Endothelial cell (in vitro differentiated cells): Measurements from ENCODE around the gene SPATS2. TPM values are rescaled to one million over a fixed set of nuclear protein-coding genes. Genes with fewer than 3 reads are reported as not detected.
A peak's percentile ranks its signal among the peaks of the same experiment; 100 is the strongest.

ENCODE experiments used
- DNase-seq: peaks from one replicate; pipeline ENCODE4 v3.0.0; 2021; ENCODE audit warnings: low spot score
- H3K27ac Mint-ChIP-seq: one replicate; pipeline ENCODE4 v1.8.0; 2021; ENCODE audit warnings: mixed read lengths, inconsistent platforms; ENCODE audit not compliant: unreplicated experiment
- H3K27me3 Mint-ChIP-seq: one replicate; pipeline ENCODE4 v1.8.0; 2021; ENCODE audit warnings: mild to moderate bottlenecking, moderate library complexity, mixed read lengths, inconsistent platforms; ENCODE audit not compliant: unreplicated experiment
- H3K36me3 Mint-ChIP-seq: one replicate; pipeline ENCODE4 v1.8.0; 2021; ENCODE audit warnings: mild to moderate bottlenecking, low read depth, mixed read lengths, inconsistent platforms; ENCODE audit not compliant: unreplicated experiment
- H3K4me1 Mint-ChIP-seq: one replicate; pipeline ENCODE4 v1.8.0; 2021; ENCODE audit warnings: mild to moderate bottlenecking, mixed read lengths, inconsistent platforms; ENCODE audit not compliant: unreplicated experiment
- H3K4me3 Mint-ChIP-seq: one replicate; pipeline ENCODE4 v1.8.0; 2021; ENCODE audit warnings: mild to moderate bottlenecking, mixed read lengths, inconsistent platforms; ENCODE audit not compliant: unreplicated experiment
- H3K9me3 Mint-ChIP-seq: one replicate; pipeline ENCODE4 v1.8.0; 2021; ENCODE audit warnings: mixed read lengths, inconsistent platforms; ENCODE audit not compliant: unreplicated experiment
- CTCF ChIP-seq: fragments of 200-600 bp; sonication (generic); IDR thresholded peaks from one replicate; pipeline ENCODE4 v1.5.0; 2021; ENCODE audit warnings: antibody characterized with exemption; ENCODE audit not compliant: unreplicated experiment
- total RNA-seq: library from RNA; stranded (reverse); fragmentation: NEBNext Ultra II Directional; extraction: Animal tissue kit (Norgen Biotek cat#: 25700); gene quantifications from one replicate; pipeline ENCODE4 v1.2.1, GENCODE V29; 2021; ENCODE audit not compliant: unreplicated experiment

Gene SPATS2
- total RNA-seq, 1 donor from 2014 or later = 37.3 TPM

- Mint-ChIP-seq H3K4me3 (no peak overlapping the region), H3K27ac (no peak overlapping the region), H3K27me3 (peaks cover 4% of the 10 kb centered on the region), H3K9me3 (no peaks in the 10 kb centered on the region), H3K36me3 (peaks cover 21% of the 10 kb centered on the region), H3K4me1 (no peaks in the 10 kb centered on the region)
- TF ChIP-seq CTCF = no peak
- DNase-seq = no peak
These were observed 151.8 kb downstream of the SPATS2 start for GRCh38 chr12:49518914-49519573.

- Mint-ChIP-seq H3K4me1 (no peaks in the 10 kb centered on the region), H3K27me3 (peaks cover 4% of the 10 kb centered on the region), H3K36me3 (peaks cover 23% of the 10 kb centered on the region), H3K4me3 (no peak overlapping the region), H3K9me3 (no peaks in the 10 kb centered on the region), H3K27ac (no peak overlapping the region)
- no peak for DNase-seq
- no peak for TF ChIP-seq CTCF
These were observed 152.3 kb downstream of the SPATS2 start for GRCh38 chr12:49519574-49519936.

GRCh38 chr12:49521389-49521788 is 154.1 kb downstream of the SPATS2 start:
- Mint-ChIP-seq H3K4me1 (no peaks in the 10 kb centered on the region), H3K27me3 (peaks cover 4% of the 10 kb centered on the region), H3K4me3 (no peak overlapping the region), H3K9me3 (no peaks in the 10 kb centered on the region), H3K27ac (no peak overlapping the region), H3K36me3 (peaks cover 34% of the 10 kb centered on the region)
- no peak for TF ChIP-seq CTCF
- no peak for DNase-seq

GRCh38 chr12:49524660-49525324 is 157.5 kb downstream of the SPATS2 start:
- peak overlapping the region; percentile 16 for H3K4me3 Mint-ChIP-seq
- peaks cover 2% of the 10 kb centered on the region for H3K27me3 Mint-ChIP-seq
- no peaks in the 10 kb centered on the region for H3K9me3 Mint-ChIP-seq
- TF ChIP-seq CTCF = no peak
- H3K27ac Mint-ChIP-seq = no peak overlapping the region
- H3K4me1 Mint-ChIP-seq = peaks cover 4% of the 10 kb centered on the region
- no peak for DNase-seq
- H3K36me3 Mint-ChIP-seq = peaks cover 35% of the 10 kb centered on the region

- H3K36me3 Mint-ChIP-seq = peaks cover 35% of the 10 kb centered on the region
- no peak overlapping the region for H3K4me3 Mint-ChIP-seq
- no peaks in the 10 kb centered on the region for H3K9me3 Mint-ChIP-seq
- no peak overlapping the region for H3K27ac Mint-ChIP-seq
- no peaks in the 10 kb centered on the region for H3K27me3 Mint-ChIP-seq
- TF ChIP-seq CTCF = no peak
- H3K4me1 Mint-ChIP-seq = peaks cover 4% of the 10 kb centered on the region
- DNase-seq = no peak
These were observed 158.7 kb downstream of the SPATS2 start for GRCh38 chr12:49525942-49526341.
